K562 (cell line): Measurements from ENCODE around the gene TMCC1. TPM values are rescaled to one million over a fixed set of nuclear protein-coding genes. Genes with fewer than 3 reads are reported as not detected.

Experiments
- BDP1 ChIP-seq: IDR thresholded peaks from 3 replicates; pipeline ENCODE4 v1.6.1; 2011; ENCODE audit not compliant: insufficient read length, insufficient read depth
- CTBP1 ChIP-seq: fragments of 450-650 bp; IDR thresholded peaks from 2 replicates; pipeline ENCODE4 v1.6.1; 2016; ENCODE audit warnings: borderline replicate concordance
- FUS ChIP-seq: fragments of 200-400 bp; formaldehyde crosslinking; optimal IDR thresholded peaks from 2 replicates; pipeline ENCODE3; 2017; ENCODE audit warnings: low read depth, low read length
- MED1 ChIP-seq: sonication (generic); formaldehyde crosslinking; IDR thresholded peaks from 2 replicates; pipeline ENCODE4 v1.8.1; 2023; ENCODE audit warnings: missing genetic modification reagents, borderline replicate concordance
- MGA ChIP-seq: fragments of 450-650 bp; IDR thresholded peaks from 2 replicates; pipeline ENCODE4 v1.6.1; 2016; ENCODE audit warnings: mild to moderate bottlenecking, moderate library complexity
- MXD1 ChIP-seq: fragments of 250-450 bp; sonication (Bioruptor Pico); IDR thresholded peaks from 2 replicates; pipeline ENCODE4 v1.8.0; 2021; ENCODE audit warnings: borderline replicate concordance, mild to moderate bottlenecking, moderate library complexity; ENCODE audit not compliant: poor library complexity, severe bottlenecking
- RAD21 ChIP-seq, 2 experiments: fragments of 250-450 bp in 1 of 2; fragments of 450-650 bp in 1 of 2; sonication (Bioruptor Pico) in 1 of 2; formaldehyde crosslinking in 1 of 2; IDR thresholded peaks in 1 of 2; conservative IDR thresholded peaks in 1 of 2; 2 replicates each; pipeline versions ENCODE4 v1.4.0 to v1.8.0; 2020 to 2022; ENCODE audit warnings: mild to moderate bottlenecking in 2 of 2, moderate library complexity in 1 of 2
- STAG1 ChIP-seq: sonication (generic); formaldehyde crosslinking; IDR thresholded peaks from 2 replicates; pipeline ENCODE4 v1.5.0; 2020; ENCODE audit warnings: missing genetic modification reagents, borderline replicate concordance
- XRCC5 ChIP-seq: fragments of 200-400 bp; formaldehyde crosslinking; IDR thresholded peaks from 2 replicates; pipeline ENCODE4 v1.6.1; 2017; ENCODE audit warnings: low read depth, mild to moderate bottlenecking, low read length
- YY1 ChIP-seq, 3 experiments: IDR thresholded peaks; 2 replicates each; pipeline ENCODE4 v1.6.1; 2011; ENCODE audit warnings: low read length in 2 of 3, mild to moderate bottlenecking in 2 of 3, moderate library complexity in 2 of 3, borderline replicate concordance in 1 of 3, control low read depth in 1 of 3, low read depth in 1 of 3; ENCODE audit not compliant: insufficient read depth in 3 of 3, insufficient replicate concordance in 2 of 3, control insufficient read depth in 1 of 3, insufficient read length in 1 of 3; ENCODE audit errors: extremely low read depth in 1 of 3
- ZBTB17 ChIP-seq: fragments of 450-650 bp; formaldehyde crosslinking; IDR thresholded peaks from 2 replicates; pipeline ENCODE4 v1.4.0; 2020; ENCODE audit warnings: mild to moderate bottlenecking
- ZNF324 ChIP-seq: fragments of 250-450 bp; sonication (Bioruptor Pico); IDR thresholded peaks from 2 replicates; pipeline ENCODE4 v1.4.0; 2020; ENCODE audit warnings: mild to moderate bottlenecking
- polyA plus RNA-seq, 8 experiments: library from polyadenylated mRNA; depleted of rRNA in 4 of 8; stranded (reverse) in 5 of 8; unstranded in 3 of 8; fragments of >200 nt; fragmentation: Nextera tagmentation in 2 of 8; fragmentation: Illumina TruSeq in 1 of 8; extraction: Ambion mirVana in 2 of 8; extraction: Trizol in 1 of 8; gene quantifications; 2 replicates each; pipeline versions ENCODE4 v1.2.1 to v1.2.3, GENCODE V29; 2011 to 2014; ENCODE audit warnings: inconsistent platforms in 1 of 8, missing spikeins in 1 of 8
- total RNA-seq, 7 experiments: library from RNA; depleted of rRNA in 6 of 7; stranded (reverse); fragments of >200 nt in 6 of 7; fragmentation: Illumina TruSeq in 2 of 7; extraction: Trizol in 2 of 7; gene quantifications; 2 replicates each; pipeline versions ENCODE4 v1.2.1 to v1.2.3, GENCODE V29; 2011 to 2021; ENCODE audit warnings: low replicate concordance in 1 of 7

TMCC1 gene
- total and polyA plus RNA-seq, 9 of the 15 experiments (the other 6 are each of a cell fraction or from before 2014, with no cell fraction given): 0.89 to 8.7 (median 4.0) TPM

- no peak for TF ChIP-seq CTBP1
- no peak for TF ChIP-seq ZNF324
- TF ChIP-seq XRCC5: 0 out of 2 replicates have a peak, but pooled peaks have one; percentile 29
- no peak for TF ChIP-seq BDP1
- no peak for TF ChIP-seq MED1
- TF ChIP-seq MGA: no peak
- TF ChIP-seq ZBTB17 (CRISPR knock-in tag): no peak
- TF ChIP-seq STAG1 (CRISPR knock-in tag): 0 out of 2 replicates have a peak, but pooled peaks have one; percentile 15
- no peak for TF ChIP-seq FUS
- TF ChIP-seq MXD1 (CRISPR knock-in tag): no peak
- TF ChIP-seq RAD21 (CRISPR knock-in tag; conservative IDR thresholded peaks at IDR 0.05 in 1 of 2, IDR thresholded peaks at IDR 0.05 in 1 of 2): peak; percentile 15 to 57; a peak in 2 of 4 replicates
- no peak for TF ChIP-seq YY1 (IDR thresholded peaks at IDR 0.05; ENCODE audit: borderline replicate concordance in 1 of 3, control insufficient read depth in 1 of 3, extremely low read depth in 1 of 3, insufficient read depth in 3 of 3, insufficient read length in 1 of 3, insufficient replicate concordance in 2 of 3, low read depth in 1 of 3, low read length in 2 of 3)
Measured at GRCh38 chr3:129627350-129628168, 266.0 kb downstream of the TMCC1 start (continued).
